GM19397 (cell line): Measurements from ENCODE around the gene SYNE2.

ENCODE experiments used
- ATAC-seq: cut with Tn5 transposase; IDR thresholded peaks from one replicate; pipeline ENCODE4 v1.9.1; 2021; ENCODE audit warnings: mild to moderate bottlenecking, moderate library complexity; ENCODE audit not compliant: unreplicated experiment

Gene SYNE2

DNA sequence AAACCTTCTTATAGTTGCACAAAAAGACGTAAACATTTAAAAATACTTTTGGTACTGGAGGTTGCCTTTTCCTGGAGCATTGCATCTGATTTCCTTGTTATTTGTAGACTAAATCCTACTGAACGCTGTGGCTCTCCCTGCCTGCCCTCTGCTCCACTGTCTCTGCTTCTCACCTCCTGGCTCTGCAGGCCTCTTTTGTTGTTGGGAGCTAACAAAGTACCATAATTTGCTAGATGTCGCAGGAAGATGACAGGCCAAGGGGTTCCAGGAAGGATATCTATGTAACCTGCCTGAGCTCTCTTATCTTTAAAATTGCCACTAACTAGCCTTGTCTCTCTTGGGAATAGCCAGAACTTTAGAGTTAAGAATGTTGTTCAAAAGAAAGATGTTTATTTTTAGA lies 21.4 kb downstream of the SYNE2 start:
- no peak for ATAC-seq

DNA sequence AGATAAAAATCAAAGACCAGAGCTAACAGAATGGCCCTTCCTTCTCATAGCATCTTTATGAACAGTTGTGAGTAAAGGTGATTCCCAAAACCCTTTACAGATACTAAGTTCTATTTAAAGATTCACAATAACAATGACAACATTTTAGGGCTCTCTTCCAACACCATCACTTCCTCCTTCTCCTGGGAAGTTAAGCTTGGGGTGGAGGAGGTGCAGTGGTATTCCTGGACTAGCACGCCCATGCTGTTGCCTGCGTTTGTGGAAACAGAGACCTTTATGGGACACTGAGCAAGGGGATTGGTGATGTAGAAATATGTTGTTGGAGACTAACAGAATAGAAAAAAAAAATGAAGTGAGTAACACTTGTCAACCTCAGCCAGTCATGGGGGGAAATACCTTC lies 22.5 kb downstream of the SYNE2 start:
- ATAC-seq = no peak

DNA sequence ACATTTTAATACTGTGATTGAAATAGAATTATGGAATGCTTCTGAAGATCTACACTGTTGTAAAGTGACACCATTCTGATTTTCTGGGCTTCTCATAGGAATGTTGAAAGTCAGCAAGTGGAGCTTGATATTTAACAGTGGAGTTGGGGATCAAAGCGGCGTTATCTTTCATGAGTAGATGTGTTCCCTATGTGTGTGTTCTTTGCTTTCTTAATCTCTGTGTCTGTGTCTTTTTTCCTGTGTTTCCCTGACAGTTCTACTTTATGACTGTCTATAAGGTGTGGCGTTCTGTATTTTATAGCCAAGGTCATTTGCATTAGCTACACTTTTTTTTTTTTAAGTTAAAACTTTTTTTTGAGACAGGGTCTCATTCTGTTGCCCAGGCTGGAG lies 24.7 kb downstream of the SYNE2 start:
- ATAC-seq = no peak

GRCh38 chr14:63878052-63878451 lies 25.2 kb downstream of the SYNE2 start:
- no peak for ATAC-seq

DNA sequence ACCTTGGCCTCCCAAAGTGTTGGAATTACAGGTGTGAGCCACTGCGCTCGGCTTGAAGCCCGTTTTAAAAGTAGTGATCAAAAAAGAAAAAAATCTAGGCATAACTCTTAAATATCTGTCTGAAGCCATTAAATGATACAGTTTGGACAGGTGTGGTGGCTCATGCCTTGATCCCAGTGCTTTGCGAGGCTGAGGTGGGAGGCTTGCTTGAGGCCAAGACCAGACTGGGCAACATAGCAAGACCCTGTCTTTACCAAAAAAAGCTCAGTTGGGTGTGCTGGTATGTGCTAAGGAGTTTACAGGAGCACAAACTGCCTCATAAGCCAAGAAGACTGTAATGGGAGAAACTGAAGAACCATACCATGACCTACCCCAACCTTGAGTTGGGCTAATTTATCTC lies 26.0 kb downstream of the SYNE2 start:
- no peak for ATAC-seq

GRCh38 chr14:63881926-63882325 lies 29.1 kb downstream of the SYNE2 start:
- ATAC-seq = no peak

- ATAC-seq = no peak
Observed at GRCh38 chr14:63887899-63888298, 35.1 kb downstream of the SYNE2 start.

- no peak for ATAC-seq
Observed at GRCh38 chr14:63890553-63890952, 37.7 kb downstream of the SYNE2 start.

DNA sequence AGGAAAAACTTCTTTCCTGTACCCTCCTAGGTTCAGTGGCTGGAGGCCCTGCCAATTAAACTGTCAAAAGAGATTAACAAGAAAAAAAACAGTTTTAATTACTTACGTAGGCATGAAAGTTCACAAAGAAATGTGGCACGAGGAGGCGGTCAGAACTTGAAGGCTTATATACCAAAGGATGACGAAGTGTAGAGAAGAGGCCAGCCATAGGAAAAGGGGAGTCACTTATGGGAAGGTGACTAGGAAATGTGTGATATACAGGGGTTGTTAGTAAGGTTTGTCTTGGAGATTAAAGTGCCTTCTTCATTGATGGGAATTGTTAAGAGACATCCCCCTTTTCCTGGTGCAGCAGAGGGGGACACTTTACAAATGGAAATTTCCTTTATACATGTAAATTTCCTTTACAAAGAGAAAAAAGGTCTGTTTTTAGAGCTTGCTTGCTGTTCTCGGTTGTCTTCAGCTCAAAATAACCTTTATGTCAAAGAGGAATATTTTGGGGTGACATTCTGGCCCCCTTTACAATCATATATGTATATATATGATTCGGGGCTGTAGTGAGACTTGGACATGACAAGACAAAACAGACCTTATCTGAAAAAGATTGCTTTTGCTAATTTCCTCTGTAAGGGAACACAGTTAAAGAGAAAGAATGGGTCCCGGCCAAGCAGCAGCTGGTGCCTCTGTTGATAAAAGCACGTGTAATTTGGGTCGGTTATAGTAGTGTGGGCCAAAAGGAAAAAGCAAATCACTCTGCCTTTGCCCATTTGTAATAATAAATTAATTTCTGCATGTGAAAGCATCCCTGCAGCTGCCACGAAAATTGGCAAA lies 38.6 kb downstream of the SYNE2 start:
- no peak for ATAC-seq

GRCh38 chr14:63892265-63892664 lies 39.5 kb downstream of the SYNE2 start:
- no peak for ATAC-seq

DNA sequence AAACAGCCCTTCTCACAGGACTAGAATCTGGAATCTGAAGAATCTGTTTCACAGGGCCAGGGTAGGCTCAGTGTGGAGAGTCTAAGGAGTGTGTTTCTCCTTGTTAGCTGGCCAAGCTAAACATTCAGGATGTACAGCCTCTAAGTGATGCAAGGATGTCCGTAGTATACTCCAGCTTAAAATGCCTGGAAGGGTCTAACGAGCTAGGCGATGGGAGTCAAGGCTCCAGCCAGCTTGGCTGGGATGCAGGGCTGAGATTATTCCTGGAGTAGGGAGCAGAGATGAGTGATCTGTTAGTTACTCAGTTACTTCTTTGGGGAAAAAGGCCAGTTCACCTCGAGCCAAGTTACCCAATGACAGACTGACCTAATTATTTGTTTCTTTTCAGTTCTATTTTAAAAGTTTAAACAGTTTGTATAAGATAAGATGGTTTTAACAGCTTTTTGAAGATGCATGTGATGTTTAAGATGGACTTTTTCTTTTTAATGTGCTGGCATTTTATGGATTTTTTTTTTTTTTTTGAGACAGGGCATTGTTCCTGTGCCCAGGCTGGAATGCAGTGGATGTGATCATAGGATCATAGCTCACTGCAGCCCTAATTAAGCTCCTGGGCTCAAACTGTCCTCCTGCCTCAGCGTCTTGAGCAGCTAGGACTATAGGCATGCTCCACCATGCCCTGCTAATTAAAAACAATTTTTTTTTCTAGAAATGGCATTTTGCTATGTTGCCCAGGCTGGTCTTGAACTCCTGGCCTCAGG lies 41.1 kb downstream of the SYNE2 start:
- ATAC-seq = no peak

DNA sequence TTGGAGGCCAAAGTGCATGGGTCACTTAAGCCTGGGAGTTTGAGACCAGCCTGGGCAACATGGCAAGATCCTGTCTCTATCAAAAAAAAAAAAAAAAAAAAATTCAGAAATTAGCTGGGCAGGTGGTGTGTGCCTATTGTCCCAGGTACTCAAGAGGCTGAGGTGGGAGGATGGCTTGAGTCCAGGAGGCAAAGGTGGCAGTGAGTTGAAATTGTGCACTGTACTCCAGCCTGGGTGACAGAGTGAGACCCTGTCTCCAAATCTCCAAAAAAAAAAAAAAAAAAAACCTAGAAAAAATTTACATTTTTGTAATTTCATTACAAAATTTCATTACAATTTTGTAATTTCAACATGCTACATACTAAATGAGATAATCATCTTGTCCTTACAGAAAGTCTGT lies 42.7 kb downstream of the SYNE2 start:
- no peak for ATAC-seq

- ATAC-seq = no peak
Observed at GRCh38 chr14:63896278-63896720, 43.5 kb downstream of the SYNE2 start.

GRCh38 chr14:63897721-63898163 lies 44.9 kb downstream of the SYNE2 start:
- no peak for ATAC-seq

- no peak for ATAC-seq
Observed at GRCh38 chr14:63899953-63900352, 47.1 kb downstream of the SYNE2 start.

GRCh38 chr14:63901434-63902085 lies 48.8 kb downstream of the SYNE2 start:
- no peak for ATAC-seq

GRCh38 chr14:63902375-63902976 lies 49.7 kb downstream of the SYNE2 start:
- no peak for ATAC-seq

DNA sequence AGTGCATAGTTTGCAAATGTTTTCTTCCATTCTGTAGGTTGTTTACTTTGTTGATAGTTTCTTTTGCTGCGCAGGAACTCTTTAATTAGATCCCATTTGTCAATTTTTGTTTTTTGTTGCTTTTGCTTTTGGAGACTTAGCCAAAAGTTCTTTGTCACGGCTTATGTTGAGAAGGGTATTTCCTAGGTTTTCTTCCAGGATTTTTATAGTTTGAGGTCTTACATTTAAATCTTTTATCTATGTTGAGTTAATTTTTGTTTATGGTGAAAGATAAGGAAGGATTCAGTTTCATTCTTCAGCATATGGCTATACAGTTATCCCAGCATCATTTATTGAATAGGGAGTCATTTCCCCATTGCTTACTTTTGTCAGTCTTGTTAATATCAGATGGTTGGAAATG lies 51.9 kb downstream of the SYNE2 start:
- ATAC-seq = no peak

DNA sequence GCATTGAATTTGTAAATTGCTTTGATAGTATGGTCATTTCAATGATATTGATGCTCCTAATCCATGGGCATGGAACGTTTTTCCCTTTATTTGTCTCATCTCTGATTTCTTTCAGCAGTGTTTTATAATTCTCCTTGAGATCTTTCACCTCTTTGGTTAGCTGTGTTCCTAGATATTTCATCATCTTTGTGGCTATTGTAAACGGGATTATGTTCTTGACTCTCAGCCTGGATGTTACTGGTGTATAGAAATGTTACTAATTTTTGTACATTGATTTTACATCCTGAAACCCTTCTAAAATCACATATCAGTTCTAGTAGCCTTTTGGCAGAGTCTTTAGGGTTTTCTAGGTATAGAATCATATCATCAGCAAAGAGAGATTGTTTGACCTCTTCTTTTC lies 52.6 kb downstream of the SYNE2 start:
- ATAC-seq = no peak

GRCh38 chr14:63908667-63909264 lies 56.0 kb downstream of the SYNE2 start:
- no peak for ATAC-seq

- no peak for ATAC-seq
Observed at GRCh38 chr14:63909984-63910383, 57.2 kb downstream of the SYNE2 start.
